A549 (cell line): Measurements from ENCODE around the gene BMERB1.

Experiments used
- FOSL2 ChIP-seq, 2 experiments: fragments of 450-650 bp in 1 of 2; fragments of >200 bp in 1 of 2; sonication (Bioruptor Twin) in 1 of 2; formaldehyde crosslinking; IDR thresholded peaks; 2 replicates each; pipeline versions ENCODE4 v1.5.0 to v1.6.1; 2016 to 2020; ENCODE audit warnings: mild to moderate bottlenecking in 1 of 2, moderate library complexity in 1 of 2
- MAFK ChIP-seq: fragments of 450-650 bp; IDR thresholded peaks from 2 replicates; pipeline ENCODE4 v1.6.1; 2014; ENCODE audit not compliant: partially characterized antibody
- TF ChIP-seq, protein P1 (sequence below): fragments of >200 bp; sonication (Bioruptor Twin); formaldehyde crosslinking; IDR thresholded peaks from 3 replicates; pipeline ENCODE4 v1.5.1; 2016

- TF ChIP-seq FOSL2 (IDR thresholded peaks at IDR 0.05): no peak
- no peak for TF ChIP-seq FOSL2 (CRISPR knock-in tag; IDR thresholded peaks at IDR 0.05)
- TF ChIP-seq, protein P1, sequence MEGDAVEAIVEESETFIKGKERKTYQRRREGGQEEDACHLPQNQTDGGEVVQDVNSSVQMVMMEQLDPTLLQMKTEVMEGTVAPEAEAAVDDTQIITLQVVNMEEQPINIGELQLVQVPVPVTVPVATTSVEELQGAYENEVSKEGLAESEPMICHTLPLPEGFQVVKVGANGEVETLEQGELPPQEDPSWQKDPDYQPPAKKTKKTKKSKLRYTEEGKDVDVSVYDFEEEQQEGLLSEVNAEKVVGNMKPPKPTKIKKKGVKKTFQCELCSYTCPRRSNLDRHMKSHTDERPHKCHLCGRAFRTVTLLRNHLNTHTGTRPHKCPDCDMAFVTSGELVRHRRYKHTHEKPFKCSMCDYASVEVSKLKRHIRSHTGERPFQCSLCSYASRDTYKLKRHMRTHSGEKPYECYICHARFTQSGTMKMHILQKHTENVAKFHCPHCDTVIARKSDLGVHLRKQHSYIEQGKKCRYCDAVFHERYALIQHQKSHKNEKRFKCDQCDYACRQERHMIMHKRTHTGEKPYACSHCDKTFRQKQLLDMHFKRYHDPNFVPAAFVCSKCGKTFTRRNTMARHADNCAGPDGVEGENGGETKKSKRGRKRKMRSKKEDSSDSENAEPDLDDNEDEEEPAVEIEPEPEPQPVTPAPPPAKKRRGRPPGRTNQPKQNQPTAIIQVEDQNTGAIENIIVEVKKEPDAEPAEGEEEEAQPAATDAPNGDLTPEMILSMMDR: no peak
- TF ChIP-seq MAFK: no peak
These were observed 107.9 kb downstream of the BMERB1 start for GRCh38 chr16:15542261-15542660.
